Measurements from ENCODE around the gene IGSF3. TPM values are rescaled to one million over a fixed set of nuclear protein-coding genes. Genes with fewer than 3 reads are reported as not detected.

Gene IGSF3
- total RNA-seq, 2 donors from 2014 or later: 1.5 to 8.0 TPM

GRCh38 chr1:116680752-116681151, 13.2 kb upstream of the IGSF3 start:
- Histone ChIP-seq H3K9me3 (no peaks in the 10 kb centered on the region), H3K36me3 (no peaks in the 10 kb centered on the region), H3K4me3 (no peak overlapping the region), H3K4me1 (ENCODE audit: control insufficient read depth in 1 of 2, low read depth in 2 of 2) (no peaks in the 10 kb centered on the region), H3K27me3 (replicated peaks; ENCODE audit: insufficient read depth) (no peaks in the 10 kb centered on the region), H3K27ac (no peak overlapping the region)
- ATAC-seq (ENCODE audit: insufficient number of reproducible peaks, low FRiP score, low read depth) (no peak), DNase-seq (ENCODE audit: low spot score) (no peak)
- no peak for TF ChIP-seq CTCF (IDR thresholded peaks at IDR 0.05)

GRCh38 chr1:116679828-116680628, 12.5 kb upstream of the IGSF3 start:
- H3K27ac ChIP-seq: no peak overlapping the region
- H3K4me3 ChIP-seq: no peak overlapping the region
- ATAC-seq (ENCODE audit: insufficient number of reproducible peaks, low FRiP score, low read depth) (no peak), DNase-seq (ENCODE audit: low spot score) (no peak)
- H3K9me3 ChIP-seq: no peaks in the 10 kb centered on the region
- no peaks in the 10 kb centered on the region for H3K4me1 ChIP-seq (ENCODE audit: control insufficient read depth in 1 of 2, low read depth in 2 of 2)
- H3K27me3 ChIP-seq (replicated peaks; ENCODE audit: insufficient read depth): no peaks in the 10 kb centered on the region
- no peak for TF ChIP-seq CTCF (IDR thresholded peaks at IDR 0.05)
- H3K36me3 ChIP-seq: no peaks in the 10 kb centered on the region

- no peaks in the 10 kb centered on the region for H3K4me1 ChIP-seq (ENCODE audit: control insufficient read depth in 1 of 2, low read depth in 2 of 2)
- H3K9me3 ChIP-seq: no peaks in the 10 kb centered on the region
- no peak overlapping the region for H3K27ac ChIP-seq
- ATAC-seq (ENCODE audit: insufficient number of reproducible peaks, low FRiP score, low read depth) (no peak), DNase-seq (ENCODE audit: low spot score) (no peak)
- H3K4me3 ChIP-seq: no peak overlapping the region
- H3K27me3 ChIP-seq (replicated peaks; ENCODE audit: insufficient read depth): no peaks in the 10 kb centered on the region
- H3K36me3 ChIP-seq: no peaks in the 10 kb centered on the region
- no peak for TF ChIP-seq CTCF (IDR thresholded peaks at IDR 0.05)
These were observed 11.7 kb upstream of the IGSF3 start for GRCh38 chr1:116679091-116679827.

- ATAC-seq (ENCODE audit: insufficient number of reproducible peaks, low FRiP score, low read depth) (no peak), DNase-seq (ENCODE audit: low spot score) (no peak)
- no peak for TF ChIP-seq CTCF (IDR thresholded peaks at IDR 0.05)
These were observed 11.2 kb upstream of the IGSF3 start for GRCh38 chr1:116678732-116679090.

GRCh38 chr1:116677474-116678062, 10.0 kb upstream of the IGSF3 start:
- no peaks in the 10 kb centered on the region for H3K4me1 ChIP-seq (ENCODE audit: control insufficient read depth in 1 of 2, low read depth in 2 of 2)
- H3K36me3 ChIP-seq: no peaks in the 10 kb centered on the region
- ATAC-seq (ENCODE audit: insufficient number of reproducible peaks, low FRiP score, low read depth) (no peak), DNase-seq (ENCODE audit: low spot score) (no peak)
- no peak overlapping the region for H3K4me3 ChIP-seq
- no peaks in the 10 kb centered on the region for H3K9me3 ChIP-seq
- H3K27me3 ChIP-seq (replicated peaks; ENCODE audit: insufficient read depth): no peaks in the 10 kb centered on the region
- no peak for TF ChIP-seq CTCF (IDR thresholded peaks at IDR 0.05)
- no peak overlapping the region for H3K27ac ChIP-seq

More at GRCh38 chr1:116678732-116679090, 11.2 kb upstream of the IGSF3 start:
- H3K4me1 ChIP-seq (ENCODE audit: control insufficient read depth in 1 of 2, low read depth in 2 of 2): no peaks in the 10 kb centered on the region
- H3K27ac ChIP-seq: no peak overlapping the region
- H3K4me3 ChIP-seq: no peak overlapping the region
- no peaks in the 10 kb centered on the region for H3K9me3 ChIP-seq
- no peaks in the 10 kb centered on the region for H3K27me3 ChIP-seq (replicated peaks; ENCODE audit: insufficient read depth)
- no peaks in the 10 kb centered on the region for H3K36me3 ChIP-seq
